Stimulated activated CD8-positive, alpha-beta memory T cell treated with anti-CD3 and anti-CD28 coated beads, Interleukin-12 subunit alpha, Interleukin-12 subunit beta, amount 100 ng/mL, for 4 hours (primary cell): ENCODE data around the gene SIGLEC6.

ENCODE experiments used
- DNase-seq: peaks from one replicate; pipeline ENCODE4 v3.0.0-alpha.2; 2020; ENCODE audit warnings: low read depth

Gene SIGLEC6

GRCh38 chr19:51531349-51532315 is at the start of gene SIGLEC6:
Gene SIGLEC6, minus strand, starts transcription at chr19:51531670. Its CDS starts 22 bp downstream, at chr19:51531648.
- DNase-seq, result no peak

DNA sequence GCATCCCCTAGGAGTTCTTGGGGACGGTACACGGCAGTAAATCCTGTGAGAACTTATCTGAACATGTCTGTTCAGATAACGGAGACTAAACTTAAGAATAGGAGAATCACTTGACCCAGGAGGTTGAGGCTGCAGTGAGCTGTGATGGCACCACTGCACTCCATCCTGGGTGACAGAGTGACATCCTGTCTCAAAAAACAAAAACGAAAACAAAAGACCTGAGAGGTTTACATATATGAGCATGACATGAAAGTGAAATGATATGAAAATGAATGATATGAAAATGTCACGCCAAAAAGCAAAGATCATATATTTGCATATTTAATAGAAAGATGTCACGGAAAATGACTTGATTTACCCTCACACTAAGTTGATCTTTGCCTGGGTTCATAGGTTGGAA is 45.4 kb upstream of the SIGLEC6 start:
- DNase-seq, result no peak

GRCh38 chr19:51573331-51573730 is 41.9 kb upstream of the SIGLEC6 start:
- DNase-seq, result no peak

- DNase-seq, result no peak
Observed at GRCh38 chr19:51572908-51573307, 41.4 kb upstream of the SIGLEC6 start.

- DNase-seq, result no peak
Observed at GRCh38 chr19:51572410-51572809, 40.9 kb upstream of the SIGLEC6 start.

DNA sequence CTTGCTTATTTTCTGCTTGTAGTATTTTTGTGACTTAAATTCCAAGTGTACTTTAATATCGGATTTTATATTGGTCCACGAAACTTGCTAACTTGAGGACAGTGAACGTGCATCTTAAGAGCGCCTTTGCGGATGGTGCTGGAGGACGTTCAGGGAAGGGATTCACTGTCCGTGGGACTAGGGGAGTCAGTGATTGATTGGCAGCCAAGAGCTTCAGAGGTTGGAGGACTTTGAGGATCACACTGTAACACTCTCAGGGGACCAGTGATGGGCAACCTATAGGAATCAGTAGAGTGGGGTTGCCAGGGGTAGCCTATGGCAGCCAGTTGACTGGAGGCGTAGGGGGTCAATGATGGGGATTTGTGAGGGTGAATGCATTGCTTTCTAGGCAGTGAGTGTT is 40.1 kb upstream of the SIGLEC6 start:
- no peak for DNase-seq

GRCh38 chr19:51570962-51571575 is 39.6 kb upstream of the SIGLEC6 start, which contains the start of gene ZNF175:
Gene ZNF175, plus strand, starts transcription at chr19:51571283. Its CDS starts 2,047 bp downstream, at chr19:51573330.
- peak; percentile 73 for DNase-seq

GRCh38 chr19:51568456-51568855 is 37.0 kb upstream of the SIGLEC6 start:
- DNase-seq, result no peak

DNA sequence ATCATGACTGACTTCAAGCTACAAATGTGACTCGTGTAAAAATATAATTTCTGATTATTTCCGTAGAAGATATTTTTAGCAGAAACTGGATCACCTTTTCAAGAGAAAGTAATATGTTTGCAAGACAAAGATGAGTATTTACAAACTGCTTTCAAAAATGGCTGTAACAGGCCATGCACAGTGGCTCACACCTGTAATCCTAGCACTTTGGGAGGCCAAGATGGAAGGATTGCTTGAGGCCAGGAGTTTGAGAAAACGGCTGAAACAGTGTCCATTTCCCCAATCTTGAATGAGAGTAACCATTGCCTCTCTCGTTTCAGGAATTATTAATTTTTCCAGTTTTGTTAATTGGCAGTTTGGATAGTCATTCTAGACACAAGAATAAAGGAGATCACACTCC is 36.1 kb upstream of the SIGLEC6 start:
- no peak for DNase-seq

- DNase-seq, result no peak
Observed at GRCh38 chr19:51566489-51567100, 35.1 kb upstream of the SIGLEC6 start.

- no peak for DNase-seq
Observed at GRCh38 chr19:51565583-51565982, 34.1 kb upstream of the SIGLEC6 start.

DNA sequence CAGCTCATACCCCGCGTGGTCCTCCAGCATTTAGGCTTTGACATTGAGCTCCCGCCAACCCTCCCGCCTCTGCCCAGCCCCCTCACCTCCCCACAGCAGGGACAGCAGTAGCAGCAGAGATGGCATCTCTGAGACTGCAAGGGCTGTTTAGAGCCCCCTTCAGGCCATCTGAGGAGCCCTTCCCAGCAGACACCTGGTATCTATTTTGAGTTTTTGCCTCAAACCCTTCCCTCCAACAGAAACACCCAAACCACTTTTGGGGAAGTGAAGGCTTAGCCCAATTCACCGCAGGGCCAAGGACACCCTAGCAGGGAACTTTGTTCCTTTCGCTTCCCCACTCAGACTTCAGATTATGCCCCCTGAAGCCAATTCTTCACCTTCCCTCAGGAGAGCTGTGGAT is 33.3 kb upstream of the SIGLEC6 start:
- DNase-seq, result no peak

DNA sequence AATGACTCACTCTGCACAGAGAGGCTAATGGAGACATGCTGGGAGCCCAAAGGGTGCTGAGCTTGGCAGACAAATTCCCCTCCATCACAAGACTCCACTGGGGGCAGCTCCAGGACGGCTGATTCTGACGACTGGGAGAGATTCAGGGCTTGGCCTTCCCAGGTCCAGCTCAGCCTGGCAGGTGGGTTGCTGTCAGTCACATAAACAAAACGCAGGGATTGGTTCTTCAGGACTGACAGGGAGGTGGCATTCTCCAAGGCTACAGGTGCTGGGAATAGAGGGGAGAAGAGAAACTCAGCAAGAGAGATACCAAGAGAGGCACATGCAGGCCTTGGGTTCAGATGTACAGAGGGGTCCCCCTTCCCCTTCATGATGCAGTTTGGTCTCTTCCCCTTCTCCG is 28.9 kb upstream of the SIGLEC6 start:
- DNase-seq, result no peak

DNA sequence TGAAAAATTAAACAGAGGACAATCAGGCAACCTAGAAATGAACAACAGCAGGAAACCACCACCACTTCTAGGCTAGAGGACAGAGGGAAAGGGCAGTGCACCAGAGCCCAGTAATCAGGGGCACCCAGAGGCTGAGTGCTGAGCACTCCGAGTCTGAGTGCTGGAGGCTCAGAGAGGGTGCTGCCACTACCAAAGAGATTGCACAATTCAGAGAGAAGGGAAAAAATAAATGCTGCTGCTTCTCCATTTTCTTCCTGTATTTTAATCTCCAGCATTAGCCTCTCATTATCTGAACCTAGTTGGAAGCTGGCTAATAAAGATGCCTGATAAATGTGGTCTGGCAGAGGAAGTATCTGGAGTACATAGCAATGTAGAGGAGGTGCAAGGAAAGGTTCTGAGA is 27.8 kb upstream of the SIGLEC6 start:
- DNase-seq, result no peak

DNA sequence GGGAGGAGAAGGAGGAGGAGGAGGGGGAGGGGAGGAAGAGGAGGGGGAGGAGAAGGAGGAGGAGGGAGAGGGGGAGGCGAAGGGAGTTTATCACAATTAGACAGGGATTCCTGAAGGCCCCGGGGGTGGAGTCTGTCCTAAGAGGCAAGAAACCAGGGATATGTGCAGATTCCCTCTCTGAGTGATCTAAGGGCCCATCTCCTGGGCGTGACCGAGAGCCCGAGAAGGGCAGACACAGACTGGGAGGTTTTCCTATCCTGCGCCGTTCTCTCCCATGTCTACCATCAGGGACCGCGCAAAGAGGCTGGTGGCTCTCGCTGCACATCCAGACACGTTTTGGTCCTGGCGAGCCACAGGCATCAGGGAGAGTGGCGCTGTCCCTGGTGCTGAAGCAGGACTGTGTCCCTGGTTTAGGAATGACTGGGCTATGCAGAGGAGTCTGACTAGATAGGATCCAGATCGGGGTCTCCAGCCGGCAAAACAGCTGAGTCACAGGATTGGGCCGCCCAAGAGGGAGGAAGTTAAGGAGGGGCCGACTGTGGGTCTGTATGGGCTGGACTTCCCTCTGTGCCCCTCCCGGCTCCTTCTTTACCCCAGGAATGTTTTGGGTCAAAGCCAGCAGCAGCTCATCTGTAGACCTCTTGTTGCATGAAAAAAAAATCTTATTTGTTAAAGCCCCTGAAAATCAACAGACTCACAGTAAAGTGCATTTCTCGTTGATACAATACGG is 21.7 kb upstream of the SIGLEC6 start:
- DNase-seq, result no peak

GRCh38 chr19:51552608-51552995 is 21.1 kb upstream of the SIGLEC6 start:
- no peak for DNase-seq

DNA sequence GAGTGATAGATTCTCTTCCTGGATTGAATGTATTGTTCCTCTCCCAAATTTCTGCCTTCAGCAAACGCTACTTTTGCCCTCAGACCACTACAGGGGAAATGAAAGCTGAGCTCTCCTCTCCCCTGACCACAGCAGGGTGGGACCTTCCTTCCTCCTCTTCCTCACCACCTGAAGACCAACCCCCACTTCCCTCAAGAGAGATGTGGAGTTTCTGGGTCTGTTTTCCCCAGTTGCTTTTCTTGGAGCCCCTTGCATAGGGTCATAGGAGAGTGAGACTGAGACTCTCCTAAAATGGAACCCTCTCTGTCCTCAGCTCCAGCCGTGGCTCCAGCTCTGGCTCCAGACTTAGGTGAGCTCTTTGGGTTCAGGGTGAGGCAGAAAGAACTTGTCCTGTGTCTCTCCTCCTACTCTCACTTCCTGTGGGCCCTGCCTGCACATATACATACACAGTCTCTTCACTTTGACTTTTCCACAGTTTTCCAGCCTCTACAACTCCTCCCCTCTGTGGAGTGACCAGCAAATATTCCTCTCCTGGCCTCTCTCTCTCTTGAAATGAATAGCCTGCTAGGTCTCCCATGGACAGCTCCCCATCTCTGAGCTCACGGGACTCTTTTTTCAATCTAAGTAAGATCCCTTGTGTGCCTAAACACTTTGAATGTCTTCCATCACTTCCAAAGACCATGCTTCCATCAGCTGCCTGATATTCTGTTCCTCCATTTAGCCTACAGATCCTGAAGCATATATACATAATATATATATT is 20.4 kb upstream of the SIGLEC6 start:
- DNase-seq, result no peak

GRCh38 chr19:51550848-51551672 is 19.6 kb upstream of the SIGLEC6 start:
- no peak for DNase-seq

- no peak for DNase-seq
Observed at GRCh38 chr19:51549533-51550324, 18.3 kb upstream of the SIGLEC6 start.

- DNase-seq, result no peak
Observed at GRCh38 chr19:51548891-51549305, 17.4 kb upstream of the SIGLEC6 start.
